T-helper 2 cell treated with Interferon-gamma antibody and Interleukin-4, amounts not matched to agents 5 μg/mL and 100 μg/mL, for 36 hours (primary cell): ENCODE results near the gene ARSA.
A peak's percentile ranks its signal among the peaks of the same experiment; 100 is the strongest.

Experiments used
- DNase-seq: peaks from one replicate; pipeline ENCODE4 v3.0.0; 2021; ENCODE audit warnings: low spot score
- H3K27ac Mint-ChIP-seq: one replicate; pipeline ENCODE4 v1.8.0; 2021; ENCODE audit warnings: mild to moderate bottlenecking, mixed read lengths
- H3K27me3 Mint-ChIP-seq: one replicate; pipeline ENCODE4 v1.8.0; 2021; ENCODE audit warnings: low read depth, mixed read lengths
- H3K36me3 Mint-ChIP-seq: one replicate; pipeline ENCODE4 v1.8.0; 2021; ENCODE audit warnings: low read depth, mixed read lengths
- H3K4me1 Mint-ChIP-seq: one replicate; pipeline ENCODE4 v1.8.0; 2021; ENCODE audit warnings: low read depth, mixed read lengths
- H3K4me3 Mint-ChIP-seq: one replicate; pipeline ENCODE4 v1.8.0; 2022; ENCODE audit warnings: mild to moderate bottlenecking, moderate library complexity, mixed read lengths
- H3K9me3 Mint-ChIP-seq: one replicate; pipeline ENCODE4 v1.8.0; 2021; ENCODE audit warnings: mixed read lengths

ARSA gene

DNA sequence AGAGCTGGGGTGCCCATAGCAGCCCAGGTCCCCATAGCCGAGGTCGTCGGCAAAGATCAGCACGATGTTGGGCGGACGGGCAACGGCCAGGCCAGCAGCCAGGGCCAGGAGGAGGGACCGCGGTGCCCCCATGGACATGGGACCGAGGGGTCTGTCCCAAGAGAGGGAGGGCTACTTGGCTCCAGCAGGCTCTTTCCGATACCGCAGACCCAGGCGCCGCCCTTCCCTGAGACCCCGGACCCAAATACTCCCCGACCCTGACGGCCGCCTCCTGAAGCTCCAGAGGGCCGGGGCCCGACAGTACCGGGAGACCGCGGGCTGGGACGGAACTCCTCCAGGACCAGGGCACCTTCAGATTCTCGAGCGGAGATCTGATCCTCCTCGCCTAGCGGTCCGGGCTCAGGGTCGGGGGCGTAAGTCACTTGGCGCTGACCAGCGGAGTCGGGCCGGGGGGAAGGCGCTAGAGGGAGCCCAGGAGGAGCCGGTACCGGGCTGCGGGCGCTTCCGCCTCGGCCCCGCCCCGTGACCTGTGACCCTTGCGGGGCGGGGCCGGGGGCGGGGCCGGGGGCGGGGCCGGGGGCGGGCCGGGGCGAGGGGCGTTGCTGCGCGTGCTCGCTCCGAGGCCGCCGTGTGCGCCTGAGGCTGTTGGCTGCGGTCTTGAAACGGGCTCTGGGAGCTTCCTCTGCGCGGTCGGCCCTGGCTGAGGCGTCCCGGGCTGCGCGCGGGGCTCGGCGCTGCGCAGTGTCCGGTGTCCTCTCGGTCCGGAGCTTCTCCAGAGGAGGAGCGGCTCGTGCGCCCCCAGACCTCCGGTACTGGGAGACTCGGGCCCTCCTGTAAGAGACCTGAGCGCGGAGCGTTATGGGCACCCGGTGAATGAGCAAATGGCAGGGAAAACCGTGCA is at the start of gene ARSA:
TSS of gene ARSA (minus strand) at position 511 of the 901 bp plus-strand sequence. CDS start at position 138, 373 bp downstream.
- peak within 1 kb of the TSS; percentile 82 for H3K27ac Mint-ChIP-seq
- H3K9me3 Mint-ChIP-seq = no peaks in the 10 kb centered on the region

DNA sequence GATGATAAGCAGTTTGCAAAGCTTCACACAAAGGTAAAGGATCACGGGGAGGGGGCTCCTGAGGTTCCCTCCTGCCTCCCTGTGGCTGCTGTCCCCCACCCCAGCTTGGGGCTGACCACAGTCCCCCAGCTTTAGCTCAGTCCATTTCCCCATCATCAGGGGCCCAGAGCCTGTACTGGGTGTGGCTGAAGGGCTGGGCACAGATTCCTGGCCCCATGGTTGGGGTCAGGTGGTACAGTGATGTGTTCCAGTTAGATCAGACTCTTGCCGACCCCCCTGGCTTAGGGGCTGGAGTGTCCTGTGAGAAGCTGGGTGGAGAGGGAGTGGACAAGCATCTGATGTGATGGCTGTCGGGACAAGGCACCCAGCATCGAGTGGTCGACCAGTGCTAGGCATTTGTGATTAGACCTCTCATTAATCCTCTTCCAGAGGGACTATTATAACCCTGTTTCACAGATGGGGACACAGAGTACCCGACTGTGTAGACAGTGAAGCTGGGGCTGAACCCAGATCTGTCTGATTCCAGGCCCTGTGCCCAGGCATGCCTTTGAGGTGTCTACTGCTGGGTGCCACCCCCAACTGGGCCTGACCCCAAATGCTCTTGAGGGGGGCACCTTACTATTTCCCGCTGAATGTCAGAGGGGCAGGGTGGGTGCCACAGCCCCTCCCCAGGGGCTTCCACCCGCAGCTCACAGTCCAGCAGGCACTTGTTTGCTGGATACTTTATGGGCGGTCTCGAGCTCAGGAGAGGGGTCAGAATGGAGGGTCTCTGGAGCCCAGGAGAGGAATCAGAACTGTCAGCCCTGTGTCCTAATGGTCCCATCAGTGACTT is 48.9 kb upstream of the ARSA start:
- no peak for DNase-seq
- Mint-ChIP-seq H3K27me3 (peaks cover 31% of the 10 kb centered on the region), H3K36me3 (no peaks in the 10 kb centered on the region), H3K9me3 (no peaks in the 10 kb centered on the region), H3K4me3 (no peak overlapping the region), H3K4me1 (peaks cover 2% of the 10 kb centered on the region), H3K27ac (no peak overlapping the region)

More for the DNA sequence above, at the start of gene ARSA:
- Mint-ChIP-seq H3K27me3 (peaks cover 2% of the 10 kb centered on the region), H3K36me3 (peaks cover 6% of the 10 kb centered on the region), H3K4me1 (peaks cover 15% of the 10 kb centered on the region), H3K4me3 (peak within 1 kb of the TSS; percentile 85)
- peak; percentile 78 for DNase-seq

DNA sequence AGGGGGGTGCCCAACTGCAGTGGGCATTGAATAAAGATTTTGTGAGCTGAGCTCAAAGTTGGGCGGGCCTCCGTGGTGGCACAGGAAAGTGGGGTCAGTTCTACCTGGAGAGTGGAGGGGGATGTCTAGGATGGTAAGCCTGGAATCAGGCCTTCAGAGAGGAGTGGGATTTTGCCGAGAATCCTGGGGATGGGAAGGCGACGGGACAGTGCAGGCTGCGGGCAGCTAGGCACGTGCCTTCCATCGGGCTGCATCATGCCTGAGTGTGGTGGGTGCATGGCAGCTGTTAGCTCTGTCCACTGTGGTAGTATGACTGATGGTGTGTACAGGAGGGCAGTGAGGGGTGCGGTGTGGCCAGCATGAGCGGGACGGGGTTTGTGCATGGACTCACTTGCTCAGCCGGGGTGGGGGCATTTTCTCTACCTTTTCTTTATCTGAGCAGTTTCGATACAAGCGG is 48.3 kb upstream of the ARSA start:
- Mint-ChIP-seq H3K9me3 (no peaks in the 10 kb centered on the region), H3K27me3 (peaks cover 37% of the 10 kb centered on the region), H3K4me3 (no peak overlapping the region), H3K4me1 (peaks cover 2% of the 10 kb centered on the region), H3K36me3 (no peaks in the 10 kb centered on the region), H3K27ac (no peak overlapping the region)
- DNase-seq = no peak

DNA sequence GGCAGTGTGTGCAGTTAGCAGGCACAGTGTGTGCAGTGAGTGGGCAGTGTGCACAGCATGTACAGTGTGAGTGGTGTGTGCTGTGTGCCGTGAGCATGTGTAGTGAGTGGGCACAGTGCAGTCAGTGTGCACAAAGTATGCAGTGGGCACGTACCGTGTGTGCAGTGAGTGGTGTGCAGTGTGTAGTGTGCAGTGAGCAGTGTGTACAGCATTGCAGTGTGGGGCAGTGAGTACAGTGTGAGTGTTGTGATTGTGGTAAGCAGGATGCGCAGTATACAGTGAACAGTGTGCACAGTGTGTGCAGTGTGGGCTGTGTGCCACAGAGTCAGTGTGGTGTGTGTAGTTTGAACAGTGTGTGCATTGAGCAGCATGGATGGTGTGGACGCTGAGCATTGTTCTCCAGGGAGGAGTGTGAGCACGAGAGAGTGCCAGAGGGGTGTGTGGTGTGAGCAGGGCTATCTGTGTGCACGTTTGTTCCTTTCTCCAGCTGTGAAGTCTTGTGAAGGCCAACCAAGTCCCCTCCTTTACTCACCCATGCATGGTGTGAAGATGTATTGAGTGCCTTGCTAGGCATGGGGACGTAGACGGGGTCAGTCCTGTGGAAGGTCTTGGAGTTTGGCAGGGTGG is 47.7 kb upstream of the ARSA start:
- Mint-ChIP-seq H3K27ac (no peak overlapping the region), H3K36me3 (no peaks in the 10 kb centered on the region), H3K9me3 (no peaks in the 10 kb centered on the region), H3K4me3 (peak overlapping the region; percentile 18), H3K27me3 (peaks cover 42% of the 10 kb centered on the region), H3K4me1 (peaks cover 2% of the 10 kb centered on the region)
- no peak for DNase-seq

DNA sequence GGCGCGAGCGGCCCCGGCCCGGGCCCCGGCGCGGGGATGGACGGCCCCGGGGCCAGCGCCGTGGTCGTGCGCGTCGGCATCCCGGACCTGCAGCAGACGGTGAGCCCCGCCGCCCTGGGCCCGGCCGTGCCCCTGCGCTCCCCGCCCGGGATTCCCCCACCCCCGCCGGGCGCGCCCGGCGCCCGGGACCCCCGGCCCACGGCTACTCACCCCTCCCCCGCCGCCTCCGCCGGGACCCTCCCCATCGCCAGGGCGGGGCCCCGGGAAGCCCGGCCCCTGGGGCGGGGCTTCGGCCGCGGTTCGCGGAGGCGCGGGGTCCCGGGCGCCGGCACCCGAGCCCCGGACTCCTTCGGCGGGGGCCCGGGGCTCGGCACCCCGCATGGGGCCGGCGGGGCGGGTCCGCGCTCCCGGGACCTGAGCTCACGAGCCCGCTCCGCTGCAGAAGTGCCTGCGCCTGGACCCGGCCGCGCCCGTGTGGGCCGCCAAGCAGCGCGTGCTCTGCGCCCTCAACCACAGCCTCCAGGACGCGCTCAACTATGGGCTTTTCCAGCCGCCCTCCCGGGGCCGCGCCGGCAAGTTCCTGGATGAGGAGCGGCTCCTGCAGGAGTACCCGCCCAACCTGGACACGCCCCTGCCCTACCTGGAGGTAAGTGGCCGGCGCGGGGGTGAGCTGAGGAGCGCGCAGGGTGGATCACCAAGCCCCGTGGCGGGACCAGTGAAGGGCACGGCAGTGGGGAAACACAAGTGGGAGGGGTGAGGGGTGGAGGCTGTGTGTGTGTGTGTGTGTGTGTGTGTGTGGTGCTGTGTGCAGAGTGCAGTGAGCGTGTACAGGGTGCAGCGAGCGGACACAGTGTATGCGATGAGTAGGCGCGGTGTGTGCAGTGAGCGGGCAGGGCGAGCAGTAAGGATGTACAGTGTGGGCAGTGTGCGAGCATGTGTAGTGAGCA is 46.9 kb upstream of the ARSA start:
- H3K36me3 Mint-ChIP-seq = no peaks in the 10 kb centered on the region
- no peaks in the 10 kb centered on the region for H3K9me3 Mint-ChIP-seq
- H3K4me1 Mint-ChIP-seq = peaks cover 2% of the 10 kb centered on the region
- peaks cover 46% of the 10 kb centered on the region for H3K27me3 Mint-ChIP-seq
- no peak overlapping the region for H3K27ac Mint-ChIP-seq
- no peak for DNase-seq
- peak overlapping the region; percentile 18 for H3K4me3 Mint-ChIP-seq

DNA sequence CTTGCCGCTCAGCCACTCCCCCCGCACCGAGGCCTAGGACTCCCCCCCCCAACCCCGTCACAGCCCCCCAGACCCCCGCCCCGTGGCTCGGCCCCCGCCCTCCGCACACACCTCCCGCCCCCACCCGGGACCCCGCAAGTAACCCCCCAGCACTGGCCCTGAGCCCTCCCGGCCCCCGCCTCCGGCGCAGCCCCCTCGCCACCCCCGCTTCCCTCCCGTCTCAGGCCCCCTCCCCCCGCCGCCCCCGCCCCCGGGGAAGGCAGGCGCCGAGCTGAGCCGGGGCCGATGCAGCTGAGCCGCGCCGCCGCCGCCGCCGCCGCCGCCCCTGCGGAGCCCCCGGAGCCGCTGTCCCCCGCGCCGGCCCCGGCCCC is 46.2 kb upstream of the ARSA start:
- Mint-ChIP-seq H3K27me3 (peaks cover 46% of the 10 kb centered on the region), H3K36me3 (no peaks in the 10 kb centered on the region), H3K9me3 (no peaks in the 10 kb centered on the region), H3K4me3 (no peak overlapping the region), H3K4me1 (peaks cover 2% of the 10 kb centered on the region), H3K27ac (no peak overlapping the region)
- no peak for DNase-seq

DNA sequence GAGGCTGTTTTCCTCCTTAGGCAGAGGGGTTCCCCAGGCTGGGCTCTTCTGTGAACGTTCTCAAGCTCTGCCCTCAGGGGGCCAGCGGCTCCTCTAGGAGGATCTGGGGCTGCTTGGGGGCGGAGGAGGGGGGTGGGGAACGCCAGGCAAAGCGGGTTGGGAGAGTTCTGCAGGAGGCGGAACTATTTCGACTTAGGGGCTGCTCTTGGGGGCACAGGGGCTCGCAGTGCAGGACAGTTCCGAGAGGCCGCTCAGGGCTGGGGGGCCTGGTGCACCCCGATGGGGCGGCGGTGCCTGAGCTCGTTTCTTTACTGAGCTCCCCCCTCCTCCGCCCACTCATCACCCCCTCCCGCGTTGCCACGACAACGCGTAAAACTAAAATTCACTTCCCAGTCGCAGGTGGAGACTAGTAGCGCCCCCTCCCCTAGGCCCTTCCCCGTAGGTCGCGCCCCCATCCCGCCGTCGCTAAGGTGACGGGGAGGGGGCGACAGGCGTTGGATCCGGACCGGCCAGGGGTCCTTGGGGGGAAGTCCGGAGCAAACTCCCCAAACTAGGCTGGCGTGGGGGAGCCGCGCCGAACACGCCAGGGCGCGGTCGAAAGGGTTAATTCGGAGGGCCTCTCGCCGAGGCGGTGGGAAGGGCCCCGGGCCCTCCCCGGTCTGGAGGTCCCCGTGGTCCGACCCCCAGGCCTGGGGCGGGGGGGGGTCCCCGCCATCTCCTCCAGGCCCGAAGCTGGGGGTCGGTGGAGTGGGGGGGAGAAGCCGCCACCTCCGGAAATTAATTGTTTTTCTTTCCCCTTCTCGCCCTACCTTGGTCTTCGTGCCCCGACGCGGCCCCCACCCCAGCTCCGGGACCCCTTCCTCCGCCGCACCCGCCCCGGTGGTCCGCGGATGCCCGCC is 45.5 kb upstream of the ARSA start:
- Mint-ChIP-seq H3K27ac (no peak overlapping the region), H3K4me1 (peaks cover 2% of the 10 kb centered on the region), H3K36me3 (no peaks in the 10 kb centered on the region), H3K27me3 (peaks cover 46% of the 10 kb centered on the region), H3K9me3 (no peaks in the 10 kb centered on the region), H3K4me3 (no peak overlapping the region)
- no peak for DNase-seq

DNA sequence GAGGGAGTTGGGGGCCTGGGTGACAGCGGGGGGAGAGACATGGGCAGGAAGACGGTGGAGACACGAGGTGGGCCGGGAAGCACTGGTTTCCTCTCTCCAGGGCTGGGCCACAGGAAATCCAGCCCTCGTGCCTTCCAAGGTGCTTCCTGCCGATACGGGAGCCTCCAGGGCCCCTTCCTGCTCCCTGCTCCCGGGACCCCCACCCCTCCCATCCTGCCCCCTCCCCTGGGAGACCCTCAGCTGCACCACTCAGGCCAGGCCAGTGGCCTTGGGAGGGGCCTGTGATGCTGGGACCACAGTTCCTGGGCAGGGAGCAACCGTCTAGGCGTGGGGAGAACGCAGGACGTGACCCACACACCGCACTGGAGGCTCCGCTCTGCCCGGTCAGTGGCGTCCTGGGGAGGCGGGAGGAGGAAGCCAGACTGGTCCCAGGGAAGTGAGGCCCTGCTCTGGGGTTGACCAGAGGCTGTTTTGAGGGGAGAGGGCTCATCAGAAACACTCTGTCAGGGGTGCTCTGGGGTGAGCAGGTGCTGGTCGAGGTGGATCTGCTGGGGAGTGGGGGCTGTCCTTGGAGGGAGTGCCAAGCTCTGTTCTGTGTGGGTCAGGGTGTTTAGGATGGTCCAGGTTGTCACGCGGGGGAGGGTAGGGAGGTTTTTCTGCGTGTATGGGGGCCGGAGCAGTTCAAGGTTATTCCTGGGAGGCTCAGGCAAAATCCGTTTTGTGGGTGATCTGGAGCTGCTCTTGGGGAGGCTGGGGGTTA is 44.7 kb upstream of the ARSA start, which contains the start of gene SHANK3:
TSS of gene SHANK3 (plus strand) at position 353 of the 760 bp plus-strand sequence.
- H3K4me1 Mint-ChIP-seq = peaks cover 2% of the 10 kb centered on the region
- H3K27me3 Mint-ChIP-seq = peaks cover 53% of the 10 kb centered on the region
- no peaks in the 10 kb centered on the region for H3K36me3 Mint-ChIP-seq
- DNase-seq = no peak
- H3K27ac Mint-ChIP-seq = no peak within 1 kb of the TSS
- no peaks in the 10 kb centered on the region for H3K9me3 Mint-ChIP-seq
- peak within 1 kb of the TSS; percentile 37 for H3K4me3 Mint-ChIP-seq

DNA sequence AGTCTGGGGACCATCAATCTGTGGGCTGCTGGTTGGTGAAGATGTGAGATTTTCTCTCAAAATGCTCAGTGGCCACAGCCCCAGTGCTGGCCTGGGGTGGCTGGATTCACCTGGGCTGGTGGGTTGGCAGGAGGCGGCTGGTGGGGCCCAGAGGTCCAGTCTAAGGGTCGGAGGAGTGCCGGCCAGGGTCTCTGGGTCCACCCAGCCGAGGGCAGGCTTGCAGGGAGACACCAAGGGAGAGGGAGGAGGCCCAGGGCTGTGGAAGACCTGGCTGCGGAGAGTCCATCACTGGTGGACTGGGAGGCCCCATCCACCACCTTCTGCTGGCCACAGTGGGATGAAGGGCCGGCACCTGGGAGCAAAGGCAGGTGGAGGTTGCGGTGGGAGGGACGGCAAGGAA is 44.1 kb upstream of the ARSA start:
- Mint-ChIP-seq H3K4me1 (peaks cover 2% of the 10 kb centered on the region), H3K4me3 (no peak overlapping the region), H3K9me3 (no peaks in the 10 kb centered on the region), H3K27ac (no peak overlapping the region), H3K36me3 (no peaks in the 10 kb centered on the region), H3K27me3 (peaks cover 53% of the 10 kb centered on the region)
- DNase-seq = no peak

DNA sequence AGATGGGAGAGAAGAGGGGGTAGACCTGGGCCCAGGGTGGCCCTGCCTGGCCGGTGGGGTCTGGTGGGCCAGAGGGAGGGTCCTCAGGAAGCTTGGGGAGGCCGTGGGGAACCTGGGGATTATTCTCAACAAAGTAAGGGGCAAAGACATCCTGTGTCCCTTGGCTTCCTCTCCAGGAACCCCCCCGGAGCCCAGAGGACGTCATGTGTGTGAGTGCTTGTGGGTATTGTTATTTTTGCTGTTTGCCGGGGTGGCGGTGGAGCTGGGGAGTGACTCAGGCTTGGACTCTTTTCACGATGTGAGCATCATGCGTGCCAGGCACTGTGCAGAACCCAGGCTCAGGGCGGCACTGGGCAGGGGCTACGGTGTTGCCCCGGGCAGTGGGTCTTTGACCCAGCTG is 43.7 kb upstream of the ARSA start:
- no peak overlapping the region for H3K4me3 Mint-ChIP-seq
- peaks cover 2% of the 10 kb centered on the region for H3K4me1 Mint-ChIP-seq
- no peak overlapping the region for H3K27ac Mint-ChIP-seq
- no peaks in the 10 kb centered on the region for H3K36me3 Mint-ChIP-seq
- no peak for DNase-seq
- no peaks in the 10 kb centered on the region for H3K9me3 Mint-ChIP-seq
- peaks cover 53% of the 10 kb centered on the region for H3K27me3 Mint-ChIP-seq

DNA sequence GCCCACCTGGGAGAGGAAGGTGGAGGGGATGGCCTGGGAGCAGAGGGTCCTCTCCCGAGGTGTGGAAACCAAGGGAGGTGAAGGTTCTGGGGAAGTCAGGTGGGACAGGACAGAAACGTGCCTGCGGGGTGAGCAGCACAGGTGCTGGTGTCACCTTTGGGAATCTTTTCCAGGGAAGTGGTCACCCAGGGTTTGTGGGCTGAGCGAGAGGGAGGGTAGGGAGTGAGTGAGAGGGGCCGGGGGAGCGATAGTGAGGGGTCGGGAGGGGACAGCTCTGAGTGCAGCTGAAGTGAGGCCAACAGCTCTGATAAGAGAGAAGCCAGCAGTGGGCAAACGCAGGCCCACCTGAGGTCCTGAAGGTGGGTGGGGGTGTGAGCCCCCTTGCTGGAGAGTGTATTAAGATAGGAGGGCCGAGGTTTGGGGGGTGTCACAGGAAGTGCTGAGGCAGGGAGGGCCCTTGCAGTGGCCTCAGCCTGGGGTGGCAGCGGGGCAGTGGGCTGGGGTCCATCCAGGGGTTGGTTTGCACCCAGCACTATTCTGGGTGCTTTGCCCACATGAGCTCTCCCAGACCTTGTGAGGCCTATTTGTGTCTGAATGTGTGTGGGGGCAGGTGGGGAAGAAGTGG is 43.1 kb upstream of the ARSA start:
- peaks cover 2% of the 10 kb centered on the region for H3K4me1 Mint-ChIP-seq
- DNase-seq = no peak
- peaks cover 49% of the 10 kb centered on the region for H3K27me3 Mint-ChIP-seq
- no peaks in the 10 kb centered on the region for H3K36me3 Mint-ChIP-seq
- H3K4me3 Mint-ChIP-seq = no peak overlapping the region
- no peaks in the 10 kb centered on the region for H3K9me3 Mint-ChIP-seq
- no peak overlapping the region for H3K27ac Mint-ChIP-seq
